Chondrocyte (in vitro differentiated cells): ENCODE data around the gene LRMDA. TPM values are rescaled to one million over a fixed set of nuclear protein-coding genes. Genes with fewer than 3 reads are reported as not detected.
A peak's percentile ranks its signal among the peaks of the same experiment; 100 is the strongest.

ENCODE experiments used
- DNase-seq: peaks from one replicate; pipeline ENCODE4 v3.0.0; 2021; ENCODE audit warnings: mixed read lengths, low spot score
- H3K27ac Mint-ChIP-seq: one replicate; pipeline ENCODE4 v1.8.0; 2021; ENCODE audit warnings: mild to moderate bottlenecking, moderate library complexity, mixed read lengths; ENCODE audit not compliant: unreplicated experiment
- H3K27me3 Mint-ChIP-seq: 2 replicates; pipeline ENCODE4 v1.8.0; 2021; ENCODE audit warnings: low read depth, mixed read lengths
- H3K36me3 Mint-ChIP-seq: 2 replicates; pipeline ENCODE4 v1.8.0; 2021; ENCODE audit warnings: low read depth, mixed read lengths
- H3K4me1 Mint-ChIP-seq: 2 replicates; pipeline ENCODE4 v1.8.0; 2021; ENCODE audit warnings: low read depth, mild to moderate bottlenecking, mixed read lengths
- H3K4me3 Mint-ChIP-seq: one replicate; pipeline ENCODE4 v1.8.0; 2021; ENCODE audit warnings: mild to moderate bottlenecking, moderate library complexity, mixed read lengths; ENCODE audit not compliant: unreplicated experiment
- H3K9me3 Mint-ChIP-seq: 2 replicates; pipeline ENCODE4 v1.8.0; 2021; ENCODE audit warnings: low read depth, mixed read lengths
- total RNA-seq: library from RNA; stranded (reverse); gene quantifications from 3 replicates; pipeline ENCODE4 v1.2.1, GENCODE V29; 2021
- TF ChIP-seq, protein P1 (sequence below): fragments of 200-600 bp; sonication (generic); IDR thresholded peaks from 2 replicates; pipeline ENCODE4 v1.5.0; 2021; ENCODE audit warnings: antibody characterized with exemption, mild to moderate bottlenecking, moderate library complexity

Gene LRMDA
- total RNA-seq, 1 donor from 2014 or later, result 2.8 TPM

DNA sequence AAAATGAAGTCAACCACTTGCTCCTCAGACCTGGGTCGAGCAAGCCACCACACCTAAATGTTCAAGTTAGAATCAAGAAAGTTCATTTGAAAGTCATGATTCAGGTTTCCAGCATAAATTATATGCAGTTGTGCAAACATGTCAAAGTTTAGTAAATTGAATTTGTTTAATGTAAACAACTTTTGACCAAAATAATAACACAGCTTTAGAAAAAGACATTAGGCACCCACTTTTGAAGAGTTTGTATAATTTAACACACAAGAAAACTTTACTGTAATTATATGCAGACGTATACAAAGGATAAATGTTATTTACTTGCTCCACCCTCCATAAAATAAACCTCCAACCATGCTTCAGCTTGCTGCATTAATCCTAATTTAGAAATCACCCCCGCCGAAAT lies 680.0 kb downstream of the LRMDA start:
- H3K36me3 Mint-ChIP-seq, result peaks cover 4% of the 10 kb centered on the region
- no peak for DNase-seq
- H3K27ac Mint-ChIP-seq, result no peak overlapping the region
- TF ChIP-seq, protein P1, sequence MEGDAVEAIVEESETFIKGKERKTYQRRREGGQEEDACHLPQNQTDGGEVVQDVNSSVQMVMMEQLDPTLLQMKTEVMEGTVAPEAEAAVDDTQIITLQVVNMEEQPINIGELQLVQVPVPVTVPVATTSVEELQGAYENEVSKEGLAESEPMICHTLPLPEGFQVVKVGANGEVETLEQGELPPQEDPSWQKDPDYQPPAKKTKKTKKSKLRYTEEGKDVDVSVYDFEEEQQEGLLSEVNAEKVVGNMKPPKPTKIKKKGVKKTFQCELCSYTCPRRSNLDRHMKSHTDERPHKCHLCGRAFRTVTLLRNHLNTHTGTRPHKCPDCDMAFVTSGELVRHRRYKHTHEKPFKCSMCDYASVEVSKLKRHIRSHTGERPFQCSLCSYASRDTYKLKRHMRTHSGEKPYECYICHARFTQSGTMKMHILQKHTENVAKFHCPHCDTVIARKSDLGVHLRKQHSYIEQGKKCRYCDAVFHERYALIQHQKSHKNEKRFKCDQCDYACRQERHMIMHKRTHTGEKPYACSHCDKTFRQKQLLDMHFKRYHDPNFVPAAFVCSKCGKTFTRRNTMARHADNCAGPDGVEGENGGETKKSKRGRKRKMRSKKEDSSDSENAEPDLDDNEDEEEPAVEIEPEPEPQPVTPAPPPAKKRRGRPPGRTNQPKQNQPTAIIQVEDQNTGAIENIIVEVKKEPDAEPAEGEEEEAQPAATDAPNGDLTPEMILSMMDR, result no peak
- no peak overlapping the region for H3K4me3 Mint-ChIP-seq
- H3K4me1 Mint-ChIP-seq, result peaks cover 39% of the 10 kb centered on the region
- H3K27me3 Mint-ChIP-seq, result peaks cover 3% of the 10 kb centered on the region
- peaks cover 4% of the 10 kb centered on the region for H3K9me3 Mint-ChIP-seq

DNA sequence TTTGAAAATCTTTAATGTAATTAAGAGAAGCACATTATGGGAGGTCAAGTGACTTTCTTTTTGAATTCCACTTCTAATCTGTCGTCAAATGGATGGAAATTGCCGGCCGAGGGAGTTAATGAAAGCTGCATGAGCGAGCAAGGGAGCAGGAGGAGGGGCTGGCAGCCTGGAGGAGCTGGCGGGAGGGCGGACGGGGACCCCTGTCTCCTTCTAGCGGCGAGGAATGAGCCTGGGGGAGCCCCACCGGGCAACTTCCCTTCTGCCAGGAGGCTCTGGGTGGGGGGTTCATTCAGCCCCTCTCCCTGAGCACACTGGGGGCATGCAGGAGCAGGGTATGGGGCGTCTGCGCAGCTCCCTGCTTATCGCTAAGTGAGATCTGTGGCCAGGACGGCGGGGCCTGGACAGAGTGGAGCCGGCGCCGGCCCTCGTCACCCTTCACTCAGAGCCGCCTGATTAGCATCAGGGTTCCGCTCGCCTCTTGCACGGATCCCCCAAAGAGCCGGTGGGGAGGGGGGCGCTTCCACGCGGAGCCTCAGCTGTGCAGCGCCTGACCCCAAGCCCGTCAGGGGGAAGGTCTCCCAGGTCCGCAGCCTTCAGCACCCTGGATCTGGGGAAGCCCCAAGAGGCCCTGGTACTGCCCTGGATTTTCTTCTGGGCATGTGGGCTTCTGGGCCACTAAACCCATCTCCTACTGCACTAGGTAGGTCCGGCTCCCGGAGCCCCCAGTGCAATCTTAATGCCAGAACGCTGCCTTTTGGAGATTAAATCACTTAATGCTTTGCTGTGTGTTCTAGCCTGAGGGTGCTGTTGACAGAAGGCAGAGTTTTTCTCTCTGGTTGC lies 680.8 kb downstream of the LRMDA start:
- no peak for DNase-seq
- peaks cover 4% of the 10 kb centered on the region for H3K36me3 Mint-ChIP-seq
- H3K4me3 Mint-ChIP-seq, result no peak overlapping the region
- H3K4me1 Mint-ChIP-seq, result peaks cover 39% of the 10 kb centered on the region
- peaks cover 8% of the 10 kb centered on the region for H3K9me3 Mint-ChIP-seq
- TF ChIP-seq, protein P1, result no peak
- H3K27ac Mint-ChIP-seq, result no peak overlapping the region
- peaks cover 3% of the 10 kb centered on the region for H3K27me3 Mint-ChIP-seq

DNA sequence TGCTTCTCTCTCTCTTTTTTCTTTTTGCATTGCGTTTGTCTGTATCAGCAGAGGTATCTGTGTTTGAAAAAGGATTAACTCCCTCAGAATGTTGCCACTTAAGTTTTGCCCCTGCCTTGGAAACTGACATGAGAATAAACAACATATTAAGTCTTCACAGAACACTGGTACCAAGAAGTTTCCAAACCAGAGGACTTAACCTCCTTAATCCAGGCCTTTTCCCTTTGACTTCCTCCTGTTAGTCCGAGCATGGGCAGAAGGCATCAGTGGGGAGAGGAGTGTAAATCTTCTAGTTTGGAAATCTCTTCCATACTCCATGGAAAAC lies 681.4 kb downstream of the LRMDA start:
- no peak overlapping the region for H3K4me3 Mint-ChIP-seq
- H3K27me3 Mint-ChIP-seq, result peaks cover 3% of the 10 kb centered on the region
- no peak for DNase-seq
- TF ChIP-seq, protein P1, result no peak
- peaks cover 42% of the 10 kb centered on the region for H3K4me1 Mint-ChIP-seq
- H3K36me3 Mint-ChIP-seq, result peaks cover 4% of the 10 kb centered on the region
- no peak overlapping the region for H3K27ac Mint-ChIP-seq
- peaks cover 8% of the 10 kb centered on the region for H3K9me3 Mint-ChIP-seq

DNA sequence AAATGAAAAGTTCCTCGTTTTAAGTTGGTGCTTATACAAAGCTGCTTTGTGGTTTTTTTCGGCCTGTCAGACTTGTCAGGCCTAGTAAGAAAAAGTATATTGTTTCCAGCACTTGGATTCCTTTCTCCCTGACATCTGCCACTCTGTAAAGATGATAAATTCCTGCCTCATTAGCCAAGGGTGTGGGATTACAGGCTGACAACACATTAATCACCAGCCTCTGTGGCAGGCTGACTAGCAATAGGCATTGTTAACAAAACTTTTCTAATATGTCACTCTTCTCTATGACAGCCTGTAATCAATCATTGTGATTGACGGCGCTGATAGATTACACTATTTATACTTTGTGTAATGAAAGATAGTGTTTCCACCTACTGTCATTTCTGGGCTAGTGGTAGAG lies 682.5 kb downstream of the LRMDA start:
- DNase-seq, result no peak
- H3K4me1 Mint-ChIP-seq, result peaks cover 54% of the 10 kb centered on the region
- H3K27ac Mint-ChIP-seq, result peak overlapping the region; percentile 81
- H3K9me3 Mint-ChIP-seq, result peaks cover 8% of the 10 kb centered on the region
- H3K36me3 Mint-ChIP-seq, result peaks cover 4% of the 10 kb centered on the region
- peaks cover 3% of the 10 kb centered on the region for H3K27me3 Mint-ChIP-seq
- peak overlapping the region; percentile 19 for H3K4me3 Mint-ChIP-seq
- TF ChIP-seq, protein P1, result no peak

DNA sequence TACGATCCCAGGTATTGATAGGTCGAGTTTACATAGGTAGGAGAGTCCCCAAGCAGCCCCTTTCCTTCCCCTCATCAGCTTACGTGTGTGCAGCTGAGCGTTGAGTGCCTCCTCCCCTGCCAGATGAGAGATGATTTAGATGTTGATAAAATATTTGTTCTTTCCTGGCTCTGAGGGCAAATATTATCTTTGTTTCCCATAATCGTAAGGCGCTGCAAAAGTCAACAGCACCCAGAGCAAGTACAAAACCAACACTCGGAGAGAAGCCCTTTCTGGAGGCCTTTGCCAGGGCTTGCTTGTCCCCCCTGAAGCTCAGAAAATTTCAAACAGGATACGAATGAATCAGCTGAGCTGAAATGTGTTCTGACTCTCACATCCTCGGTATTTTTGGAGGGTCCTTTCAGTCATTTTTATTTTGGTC lies 683.2 kb downstream of the LRMDA start:
- no peak for DNase-seq
- Mint-ChIP-seq H3K4me1 (peaks cover 60% of the 10 kb centered on the region), H3K4me3 (peak overlapping the region; percentile 19), H3K9me3 (peaks cover 8% of the 10 kb centered on the region), H3K27me3 (peaks cover 3% of the 10 kb centered on the region), H3K36me3 (peaks cover 4% of the 10 kb centered on the region), H3K27ac (peak overlapping the region; percentile 81)
- TF ChIP-seq, protein P1, result no peak
